Measurements from ENCODE around the gene ATRIP.

GRCh38 chr3:48502728-48503168 lies 56.2 kb downstream of the ATRIP start:
- TF ChIP-seq CTCF (optimal IDR thresholded peaks at IDR 0.05 in 1 of 3, IDR thresholded peaks at IDR 0.05 in 1 of 3, conservative IDR thresholded peaks at IDR 0.05 in 1 of 3; ENCODE audit: extremely low read depth in 1 of 3, insufficient read depth in 2 of 3, low read length in 3 of 3) (no peak), EZH2 (IDR thresholded peaks at IDR 0.05; ENCODE audit: low read length) (no peak)
